Measurements from ENCODE around the gene OR14A2.
"Not testable (repeated sequence)": the region's sequence is repeated elsewhere in the genome, so short reads cannot be mapped to it uniquely, and the experiment has no call there.

OR14A2 gene

GRCh38 chr1:247748041-247748440, at the start of gene OR14A2:
TSS of gene OR14A2 (minus strand) at chr1:247748141.
- no peak for DNase-seq (ENCODE audit: low read depth in 3 of 3, low spot score in 1 of 3)

GRCh38 chr1:247797518-247797917, 49.6 kb upstream of the OR14A2 start:
- DNase-seq (ENCODE audit: low read depth in 3 of 3, low spot score in 1 of 3) = no peak

DNA sequence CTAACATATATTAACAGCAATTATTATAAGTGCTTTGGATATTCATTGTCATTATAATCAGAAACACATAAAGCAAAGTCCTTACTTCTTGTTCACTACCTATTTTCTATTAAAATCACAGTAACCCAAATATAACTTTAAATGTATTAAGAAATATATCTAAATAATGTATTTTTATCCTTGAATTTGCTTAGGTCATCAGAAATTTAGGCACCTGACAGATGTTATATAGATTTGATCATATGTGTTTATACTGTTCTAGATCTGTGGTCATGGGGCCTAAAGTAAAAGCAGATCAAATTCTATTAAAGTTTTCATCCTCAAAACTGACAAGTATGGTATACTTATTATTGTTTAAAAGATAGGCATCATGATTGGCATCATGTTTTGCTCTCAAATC, 21.7 kb upstream of the OR14A2 start:
- no peak for DNase-seq (ENCODE audit: low read depth in 3 of 3, low spot score in 1 of 3)

GRCh38 chr1:247760456-247760855, 12.5 kb upstream of the OR14A2 start, which contains the start of gene OR1C1:
TSS of gene OR1C1 (minus strand) at chr1:247760556. CDS start at chr1:247758406, 2,150 bp downstream.
- no peak for DNase-seq (ENCODE audit: low read depth in 3 of 3, low spot score in 1 of 3)

DNA sequence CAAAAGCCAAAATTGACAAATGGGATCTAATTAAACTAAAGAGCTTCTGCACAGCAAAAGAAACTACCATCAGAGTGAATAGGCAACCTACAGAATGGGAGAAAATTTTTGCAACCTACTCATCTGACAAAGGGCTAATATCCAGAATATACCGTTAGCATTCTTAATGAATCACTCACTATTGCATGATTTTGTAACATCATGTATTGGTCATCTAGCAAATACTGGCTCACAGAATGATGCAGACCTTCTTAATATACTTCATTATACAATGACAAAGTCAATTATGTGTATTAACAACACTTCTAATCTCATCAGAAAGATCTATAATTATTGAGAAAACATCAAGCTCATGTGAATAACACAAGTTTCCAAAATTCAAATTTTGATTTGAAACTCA, 6.4 kb upstream of the OR14A2 start:
- not testable (repeated sequence) for DNase-seq (ENCODE audit: low read depth in 3 of 3, low spot score in 1 of 3)

- no peak for DNase-seq (ENCODE audit: low read depth in 3 of 3, low spot score in 1 of 3)
Measured at GRCh38 chr1:247749870-247750269, 1.9 kb upstream of the OR14A2 start.

GRCh38 chr1:247747616-247748015, 325 bp downstream of the OR14A2 start:
- DNase-seq (ENCODE audit: low read depth in 3 of 3, low spot score in 1 of 3) = no peak

GRCh38 chr1:247746391-247746935, 1.5 kb downstream of the OR14A2 start:
- no peak for DNase-seq (ENCODE audit: low read depth in 3 of 3, low spot score in 1 of 3)

DNA sequence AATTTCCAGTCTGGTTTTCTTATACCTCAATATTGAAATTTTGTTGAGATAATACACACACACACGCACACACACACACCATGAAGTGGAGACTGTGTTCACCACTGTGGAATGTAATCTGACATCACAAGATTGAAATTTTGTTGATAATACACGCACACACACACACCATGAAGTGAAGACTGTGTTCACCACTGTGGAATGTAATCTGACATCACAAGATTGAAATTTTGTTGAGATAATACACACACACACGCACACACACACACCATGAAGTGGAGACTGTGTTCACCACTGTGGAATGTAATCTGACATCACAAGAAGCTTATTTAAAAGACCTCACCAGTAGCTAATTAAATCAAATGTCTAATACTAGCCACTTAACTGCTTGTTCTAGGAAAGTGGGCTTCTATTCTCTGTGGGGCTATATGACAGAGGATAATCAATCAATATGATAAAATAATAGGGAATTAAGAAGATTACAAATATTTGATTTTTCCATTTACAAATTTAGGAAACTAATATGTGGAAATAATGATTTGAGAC, 5.7 kb downstream of the OR14A2 start:
- not testable (repeated sequence) for DNase-seq (ENCODE audit: low read depth in 3 of 3, low spot score in 1 of 3)

GRCh38 chr1:247741756-247742155, 6.2 kb downstream of the OR14A2 start:
- DNase-seq (ENCODE audit: low read depth in 3 of 3, low spot score in 1 of 3) = no peak

- DNase-seq (ENCODE audit: low read depth in 3 of 3, low spot score in 1 of 3) = no peak
Measured at GRCh38 chr1:247740721-247741120, 7.2 kb downstream of the OR14A2 start.

- DNase-seq (ENCODE audit: low read depth in 3 of 3, low spot score in 1 of 3) = no peak
Measured at GRCh38 chr1:247738315-247738714, 9.6 kb downstream of the OR14A2 start, which contains the start of gene OR14K1. TSS of gene OR14K1 (plus strand) at chr1:247738615. CDS start at chr1:247738615, 0 bp downstream.

DNA sequence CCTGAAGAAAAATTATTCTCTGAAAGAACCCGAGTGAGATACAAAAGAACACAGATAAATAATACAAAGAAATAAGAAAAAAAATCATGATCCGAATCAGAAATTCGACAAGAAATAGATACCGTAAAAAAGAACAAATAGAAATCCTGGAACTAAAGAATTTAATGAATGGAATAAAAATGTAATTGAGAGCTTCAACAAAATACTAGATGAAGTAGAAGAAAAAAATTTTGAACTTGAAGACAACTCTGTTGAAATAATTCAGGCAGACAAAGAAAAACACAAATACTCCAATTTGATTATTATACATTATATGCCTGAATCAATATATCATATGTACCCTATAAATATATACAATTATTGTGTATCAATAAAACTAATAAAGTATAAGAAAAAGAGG, 26.7 kb downstream of the OR14A2 start:
- DNase-seq (ENCODE audit: low read depth in 3 of 3, low spot score in 1 of 3) = no peak

DNA sequence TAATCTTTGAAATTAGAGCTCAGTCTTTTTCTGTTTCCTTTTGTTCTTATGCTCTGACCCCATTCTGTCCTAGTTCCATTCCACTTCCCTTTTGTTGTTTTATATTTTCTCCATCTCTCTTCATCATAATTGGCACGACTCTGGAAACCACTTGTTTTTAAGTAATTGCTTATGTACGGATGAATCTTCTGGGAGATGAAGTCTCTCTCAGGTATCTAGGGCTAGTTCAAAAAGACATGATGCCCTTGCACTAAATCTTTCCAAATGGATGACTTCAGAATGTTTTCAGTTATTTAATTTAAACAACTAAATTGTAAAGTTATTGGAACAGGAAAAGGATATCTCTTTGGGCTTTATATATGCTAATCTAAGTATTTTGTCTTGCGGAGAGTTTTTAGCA, 31.4 kb downstream of the OR14A2 start, which contains the start of gene OR6F1:
OR6F1 (minus strand) TSS at position 101 of the 400 bp plus-strand sequence. CDS start 3,891 bp downstream, outside the sequence.
- DNase-seq (ENCODE audit: low read depth in 3 of 3, low spot score in 1 of 3) = no peak

- no peak for DNase-seq (ENCODE audit: low read depth in 3 of 3, low spot score in 1 of 3)
Measured at GRCh38 chr1:247713753-247714152, 34.2 kb downstream of the OR14A2 start.

DNA sequence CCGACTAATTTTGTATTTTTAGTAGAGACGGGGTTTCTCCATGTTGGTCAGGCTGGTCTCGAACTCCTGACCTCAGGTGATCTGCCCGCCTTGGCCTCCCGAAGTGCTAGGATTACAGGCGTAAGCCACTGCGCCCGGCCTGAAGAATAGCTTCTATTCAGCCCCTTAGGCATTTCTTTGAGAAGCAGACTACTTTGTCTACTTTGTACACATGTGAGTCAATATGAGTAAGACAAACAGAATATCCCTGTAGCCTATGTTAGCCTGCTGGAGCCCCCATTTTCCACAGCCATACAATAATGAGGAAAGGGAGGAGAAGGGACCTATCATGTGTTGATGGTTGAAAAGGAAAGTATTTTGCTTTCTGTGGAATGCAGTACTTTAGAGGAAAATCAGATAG, 37.3 kb downstream of the OR14A2 start:
- DNase-seq (ENCODE audit: low read depth in 3 of 3, low spot score in 1 of 3) = not testable (repeated sequence)

DNA sequence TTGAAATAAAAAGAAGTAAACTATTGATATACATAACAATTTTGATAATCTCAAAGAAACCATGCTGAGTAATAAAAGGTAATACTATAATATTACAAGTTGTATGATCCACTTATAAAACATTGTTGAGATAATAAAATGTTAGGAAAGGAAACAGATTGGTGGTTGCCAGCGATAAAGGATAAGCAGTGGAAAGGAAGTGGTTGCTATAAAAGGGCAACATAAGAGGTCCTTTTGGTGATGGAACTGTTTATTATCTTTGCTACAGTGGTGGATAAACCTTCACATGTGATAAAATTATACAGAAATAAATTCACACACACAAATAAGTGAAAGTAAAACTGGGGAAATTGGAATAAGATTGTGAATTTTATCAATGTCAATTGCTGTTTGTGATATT, 46.6 kb downstream of the OR14A2 start:
- DNase-seq (ENCODE audit: low read depth in 3 of 3, low spot score in 1 of 3) = no peak

DNA sequence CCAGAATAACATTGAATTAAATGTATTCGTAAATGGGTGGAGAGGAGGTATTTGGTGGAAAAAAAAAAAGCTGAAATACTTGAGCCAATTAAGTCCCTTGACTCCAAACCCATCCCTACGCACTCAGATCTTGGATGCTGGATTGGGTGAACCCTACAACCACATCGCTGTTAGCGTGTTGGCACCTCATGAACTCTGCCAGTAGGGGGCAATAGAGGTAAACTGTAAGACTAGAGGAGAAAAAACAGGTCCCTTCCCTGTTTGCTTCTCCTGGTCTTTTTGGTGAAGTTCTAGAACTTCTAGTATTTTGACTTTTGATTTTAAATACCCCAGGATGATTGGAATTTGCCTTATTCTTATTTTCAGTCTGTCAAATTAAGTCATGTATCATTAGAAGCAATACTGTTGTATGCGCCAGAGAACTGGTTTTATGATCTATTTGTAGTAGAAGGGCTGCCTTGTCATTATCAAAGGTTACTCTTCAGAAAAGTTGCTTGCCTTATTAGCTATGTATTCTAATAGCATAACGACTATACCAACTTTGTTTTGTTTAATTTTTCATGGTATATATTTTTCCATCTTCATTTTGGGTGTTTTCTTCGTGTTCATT, 66.5 kb downstream of the OR14A2 start:
- peak in 1 of 3 donors; percentile 0 for DNase-seq (ENCODE audit: low read depth in 3 of 3, low spot score in 1 of 3)

DNA sequence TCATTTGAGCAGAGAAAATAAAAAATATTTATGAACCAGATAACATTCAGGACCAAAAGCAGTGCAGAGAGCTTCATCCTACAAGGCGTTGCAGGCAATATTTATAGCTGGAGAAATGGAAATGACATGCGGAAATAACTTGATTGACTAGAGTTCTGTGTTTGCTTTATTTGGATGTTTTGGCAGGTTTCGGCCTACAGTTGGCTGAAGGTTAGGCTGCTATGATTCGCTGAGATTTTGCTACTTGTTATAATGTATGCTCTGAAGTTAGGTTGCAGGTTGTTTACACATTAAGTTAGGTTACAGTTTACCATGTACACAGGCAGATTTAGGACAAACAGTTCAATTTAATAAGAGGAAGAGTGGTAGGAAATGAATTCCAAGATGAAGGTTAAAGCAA, 67.8 kb downstream of the OR14A2 start:
- no peak for DNase-seq (ENCODE audit: low read depth in 3 of 3, low spot score in 1 of 3)

DNA sequence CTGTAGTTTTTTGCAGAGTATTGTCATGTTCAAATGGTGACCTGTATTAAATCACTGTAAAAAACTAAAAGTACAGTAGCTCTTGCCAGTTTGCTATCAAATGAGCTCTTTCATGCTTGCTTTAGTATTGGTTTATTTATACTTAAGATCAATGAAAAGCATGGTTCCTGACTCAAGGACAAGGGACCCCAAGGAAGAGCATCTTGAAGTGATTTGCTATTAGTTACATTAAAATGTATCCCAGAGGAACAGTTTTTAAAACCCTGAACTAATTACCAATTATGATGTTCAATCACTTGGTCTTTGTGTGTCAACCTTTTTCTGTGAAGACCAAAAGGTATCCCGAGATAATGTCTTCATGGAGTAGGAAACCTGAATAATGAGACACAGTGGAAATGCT, 68.3 kb downstream of the OR14A2 start, which contains the start of gene OR13G1:
OR13G1 (minus strand) TSS at position 101 of the 400 bp plus-strand sequence. CDS start 6,698 bp downstream, outside the sequence.
- no peak for DNase-seq (ENCODE audit: low read depth in 3 of 3, low spot score in 1 of 3)

Data from stimulated activated CD4-positive, alpha-beta T cell treated with anti-CD3 and anti-CD28 coated beads, TNF-alpha, amount 100 ng/mL, for 1 hour (primary cell).